Endothelial cell of umbilical vein (primary cell): ENCODE data around the gene BMPR1A. TPM values are rescaled to one million over a fixed set of nuclear protein-coding genes. Genes with fewer than 3 reads are reported as not detected.

Source experiments
- BruUV-seq: library from RNA; stranded (reverse); fragments of 400-500 nt; replicated peaks from 2 replicates; lab custom pipeline; 2021; lab: Mats Ljungman, UMichigan
- CTCF ChIA-PET: fragments of 300-600, 350-600 bp; sonication (Branson Sonifier 250); formaldehyde crosslinking; loops from one replicate; lab custom pipeline; 2021; ENCODE audit warnings: antibody characterized with exemption, inconsistent platforms; lab: Charles Lee
- POLR2A ChIA-PET: fragments of 300-600, 350-600 bp; sonication (Branson Sonifier 250); formaldehyde crosslinking; loops from one replicate; lab custom pipeline; 2021; ENCODE audit warnings: antibody characterized with exemption, inconsistent platforms; lab: Charles Lee
- DNase-seq: peaks from one replicate; pipeline ENCODE4 v3.0.0-alpha.2; 2011; ENCODE audit warnings: low read depth, low spot score
- FAIRE-seq: peaks from 2 replicates; lab custom pipeline; 2011; peaks lifted over from hg19 to GRCh38; lab: Jason Lieb, UNC
- H2AFZ ChIP-seq: 2 replicates; pipeline ENCODE4 v1.6.0; 2012; ENCODE audit warnings: low read depth, low read length, control low read depth, inconsistent platforms
- H3K27ac ChIP-seq: 2 replicates; pipeline ENCODE4 v1.5.1; 2011; ENCODE audit warnings: low read depth, mild to moderate bottlenecking, control low read depth, low read length, moderate library complexity; ENCODE audit not compliant: insufficient read depth
- H3K27me3 ChIP-seq, 2 experiments: 2 replicates each; pipeline versions ENCODE4 v1.6.0 to v1.6.1; 2011; ENCODE audit warnings: low read length in 2 of 2, mixed read lengths in 1 of 2; ENCODE audit not compliant: control insufficient read depth in 2 of 2, insufficient read depth in 2 of 2
- H3K36me3 ChIP-seq, 2 experiments: 2 replicates in 1 of 2; 3 replicates in 1 of 2; pipeline ENCODE4 v1.5.1; 2011; ENCODE audit warnings: low read length in 2 of 2, mild to moderate bottlenecking in 1 of 2, moderate library complexity in 1 of 2; ENCODE audit not compliant: control insufficient read depth in 2 of 2, insufficient read depth in 2 of 2; ENCODE audit errors: extremely low read depth in 1 of 2
- H3K4me1 ChIP-seq: 3 replicates; pipeline ENCODE4 v1.5.1; 2011; ENCODE audit warnings: mild to moderate bottlenecking, low read length; ENCODE audit not compliant: control insufficient read depth, insufficient read depth; ENCODE audit errors: extremely low read depth
- H3K4me2 ChIP-seq: 2 replicates; pipeline ENCODE4 v1.6.1; 2011; ENCODE audit warnings: low read length, control low read depth, mixed read lengths; ENCODE audit not compliant: insufficient read depth
- H3K4me3 ChIP-seq, 3 experiments: fragments of 200-600 bp in 1 of 3; sonication (generic), shearing (Covaris generic) in 1 of 3; replicated peaks in 1 of 3; 2 replicates each; pipeline ENCODE4 v1.5.1; 2011 to 2016; ENCODE audit warnings: control low read depth in 3 of 3, low read length in 3 of 3, mild to moderate bottlenecking in 2 of 3, inconsistent platforms in 1 of 3, low read depth in 1 of 3, moderate library complexity in 1 of 3; ENCODE audit not compliant: insufficient read depth in 1 of 3
- H3K79me2 ChIP-seq: 2 replicates; pipeline ENCODE4 v1.6.0; 2012; ENCODE audit warnings: low read length, inconsistent platforms; ENCODE audit not compliant: control insufficient read depth, insufficient read depth
- H3K9ac ChIP-seq: replicated peaks from 2 replicates; pipeline ENCODE3; 2011; ENCODE audit warnings: low read length, control low read depth; ENCODE audit not compliant: insufficient read depth; ENCODE audit errors: extremely low read depth
- H3K9me1 ChIP-seq: replicated peaks from 3 replicates; pipeline ENCODE4 v1.6.0; 2011; ENCODE audit warnings: mild to moderate bottlenecking, low read length; ENCODE audit not compliant: control insufficient read depth, insufficient read depth; ENCODE audit errors: extremely low read depth
- H3K9me3 ChIP-seq: replicated peaks from 2 replicates; pipeline ENCODE4 v1.5.1; 2012; ENCODE audit warnings: low read length, inconsistent platforms; ENCODE audit not compliant: control insufficient read depth, insufficient read depth
- H4K20me1 ChIP-seq: replicated peaks from 2 replicates; pipeline ENCODE3; 2011; ENCODE audit warnings: mild to moderate bottlenecking, low read length; ENCODE audit not compliant: control insufficient read depth, insufficient read depth; ENCODE audit errors: extremely low read depth
- EZH2 ChIP-seq: IDR thresholded peaks from 2 replicates; pipeline ENCODE4 v1.6.1; 2012; ENCODE audit warnings: borderline replicate concordance, low read depth, mild to moderate bottlenecking, moderate library complexity, low read length, inconsistent platforms; ENCODE audit not compliant: severe bottlenecking
- FOS ChIP-seq: IDR thresholded peaks from 2 replicates; pipeline ENCODE4 v1.6.1; 2011; ENCODE audit warnings: mild to moderate bottlenecking, low read length, moderate library complexity, borderline replicate concordance; ENCODE audit not compliant: insufficient read depth
- GATA2 ChIP-seq: IDR thresholded peaks from 2 replicates; pipeline ENCODE4 v1.7.0; 2011; ENCODE audit warnings: low read depth, mild to moderate bottlenecking, moderate library complexity, mixed read lengths, low read length; ENCODE audit not compliant: insufficient read length, insufficient read depth
- JUN ChIP-seq: IDR thresholded peaks from 2 replicates; pipeline ENCODE4 v1.6.1; 2011; ENCODE audit warnings: borderline replicate concordance, low read depth; ENCODE audit not compliant: insufficient read length, insufficient read depth
- MYC ChIP-seq: IDR thresholded peaks from one replicate; pipeline ENCODE4 v1.6.1; 2011; ENCODE audit warnings: mild to moderate bottlenecking, low read depth, low read length
- POLR2A ChIP-seq: IDR thresholded peaks from 2 replicates; pipeline ENCODE4 v1.6.1; 2012; ENCODE audit warnings: low read depth, mild to moderate bottlenecking, control low read depth, low read length
- POLR2AphosphoS5 ChIP-seq: IDR thresholded peaks from 2 replicates; pipeline ENCODE4 v1.6.1; 2012; ENCODE audit warnings: low read depth, mild to moderate bottlenecking, control low read depth, low read length, moderate library complexity; ENCODE audit not compliant: insufficient read depth
- dilution Hi-C: fragments of 300-500 bp; cut with MboI; formaldehyde crosslinking; loops from one replicate; pipeline ENCODE4 v1.15.0; 2019; ENCODE audit warnings: low sequenced_read_pairs; ENCODE audit not compliant: extremely low pct_ligation_motif_present
- intact Hi-C: fragments of 100-400 bp; cut with micrococcal nuclease; formaldehyde crosslinking; loops from one replicate; pipeline ENCODE4 v1.10.0; 2022
- polyA plus RNA-seq, 4 experiments: library from polyadenylated mRNA; depleted of rRNA in 3 of 4; stranded (reverse) in 3 of 4; unstranded in 1 of 4; fragments of >200 nt; gene quantifications; 2 replicates each; pipeline versions ENCODE4 v1.2.1 to v1.2.3, GENCODE V29; 2011 to 2012; ENCODE audit warnings: missing spikeins in 1 of 4
- total RNA-seq: library from RNA; stranded (reverse); gene quantifications from 2 replicates; pipeline ENCODE4 v1.2.3, GENCODE V29; 2021
- TF ChIP-seq, protein P1 (sequence below): IDR thresholded peaks from 2 replicates; pipeline ENCODE4 v1.6.1; 2011; ENCODE audit not compliant: insufficient read depth, insufficient read length
- TF ChIP-seq, protein P2 (sequence below), 2 donors: IDR thresholded peaks; 1 replicate in 1 of 2; 2 replicates in 1 of 2; pipeline ENCODE4 v1.5.1; 2011; ENCODE audit warnings: low read length in 2 of 2, mild to moderate bottlenecking in 2 of 2, moderate library complexity in 2 of 2, control low read depth in 1 of 2, inconsistent platforms in 1 of 2, low read depth in 1 of 2; ENCODE audit not compliant: insufficient read depth in 1 of 2; ENCODE audit errors: extremely low read depth in 1 of 2

Gene BMPR1A
- total and polyA plus RNA-seq, 2 donors (not counting 3 experiments of a cell fraction or from before 2014, with no cell fraction given) = not detected

DNA sequence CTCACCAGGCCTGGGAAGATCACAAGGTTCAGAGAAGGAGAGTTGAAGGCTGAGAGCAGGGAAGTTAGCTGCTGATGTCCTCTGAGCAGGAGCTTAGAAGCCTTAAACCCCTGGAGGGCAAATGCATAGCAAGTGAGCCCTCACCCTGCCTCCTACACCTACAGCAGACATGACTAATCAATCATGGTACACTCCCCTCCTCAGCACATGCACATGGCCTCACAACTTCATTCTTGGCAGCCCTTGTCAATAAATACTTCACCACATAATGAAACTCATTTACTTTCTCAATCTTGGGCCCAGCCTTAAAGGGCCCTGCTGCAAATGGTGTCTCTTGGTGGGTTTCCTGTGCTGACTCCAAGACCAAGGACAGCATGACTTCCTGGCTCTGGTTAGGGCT, 188.1 kb downstream of the BMPR1A start:
- TF ChIP-seq, protein P1, sequence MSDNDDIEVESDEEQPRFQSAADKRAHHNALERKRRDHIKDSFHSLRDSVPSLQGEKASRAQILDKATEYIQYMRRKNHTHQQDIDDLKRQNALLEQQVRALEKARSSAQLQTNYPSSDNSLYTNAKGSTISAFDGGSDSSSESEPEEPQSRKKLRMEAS = no peak
- no peak for TF ChIP-seq POLR2AphosphoS5
- no peak for TF ChIP-seq GATA2
- TF ChIP-seq JUN = no peak
- TF ChIP-seq POLR2A = no peak
- no peak for TF ChIP-seq MYC
- TF ChIP-seq FOS = no peak
- no peak for TF ChIP-seq EZH2
- TF ChIP-seq, protein P2, sequence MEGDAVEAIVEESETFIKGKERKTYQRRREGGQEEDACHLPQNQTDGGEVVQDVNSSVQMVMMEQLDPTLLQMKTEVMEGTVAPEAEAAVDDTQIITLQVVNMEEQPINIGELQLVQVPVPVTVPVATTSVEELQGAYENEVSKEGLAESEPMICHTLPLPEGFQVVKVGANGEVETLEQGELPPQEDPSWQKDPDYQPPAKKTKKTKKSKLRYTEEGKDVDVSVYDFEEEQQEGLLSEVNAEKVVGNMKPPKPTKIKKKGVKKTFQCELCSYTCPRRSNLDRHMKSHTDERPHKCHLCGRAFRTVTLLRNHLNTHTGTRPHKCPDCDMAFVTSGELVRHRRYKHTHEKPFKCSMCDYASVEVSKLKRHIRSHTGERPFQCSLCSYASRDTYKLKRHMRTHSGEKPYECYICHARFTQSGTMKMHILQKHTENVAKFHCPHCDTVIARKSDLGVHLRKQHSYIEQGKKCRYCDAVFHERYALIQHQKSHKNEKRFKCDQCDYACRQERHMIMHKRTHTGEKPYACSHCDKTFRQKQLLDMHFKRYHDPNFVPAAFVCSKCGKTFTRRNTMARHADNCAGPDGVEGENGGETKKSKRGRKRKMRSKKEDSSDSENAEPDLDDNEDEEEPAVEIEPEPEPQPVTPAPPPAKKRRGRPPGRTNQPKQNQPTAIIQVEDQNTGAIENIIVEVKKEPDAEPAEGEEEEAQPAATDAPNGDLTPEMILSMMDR (IDR thresholded peaks at IDR 0.05; ENCODE audit: extremely low read depth in 1 of 2, insufficient read depth in 1 of 2, low read depth in 1 of 2, low read length in 2 of 2) = no peak
- no peak overlapping the region for H3K27ac ChIP-seq
- BruUV-seq = no TSS peak
- no peak overlapping the region for H3K9ac ChIP-seq
- no peaks in the 10 kb centered on the region for H3K9me1 ChIP-seq
- H3K4me1 ChIP-seq = no peaks in the 10 kb centered on the region
- intact Hi-C loops = no loop called here
- no peaks in the 10 kb centered on the region for H3K27me3 ChIP-seq
- ChIA-PET CTCF (interaction anchor here (11.6 to 12.5 kb wide), 2 partner anchors 13 to 22 kb away, joined by 189 to 325 read pairs; partner anchors contain the start of genes ADIRF, MMRN2 and SNCG), POLR2A (interaction anchor here (2.9 kb wide), 1 partner anchor 14 kb away, joined by 13 read pairs; the partner anchor contains the start of genes MMRN2 and SNCG)
- no peaks in the 10 kb centered on the region for H3K9me3 ChIP-seq
- no peak overlapping the region for H3K4me3 ChIP-seq
- H3K4me2 ChIP-seq = no peak overlapping the region
- dilution Hi-C loops = no loop called here
- no peaks in the 10 kb centered on the region for H4K20me1 ChIP-seq
- FAIRE-seq = no peak
- no peak for DNase-seq
- H3K36me3 ChIP-seq = peaks cover 20 to 56% of the 10 kb centered on the region in 2 experiments
- H3K79me2 ChIP-seq = peaks cover 47% of the 10 kb centered on the region
- H2AFZ ChIP-seq = no peak overlapping the region
